NCI-H69 (cell line): Measurements from ENCODE around the gene TGFB2.

Experiments used
- DNase-seq: peaks from one replicate; lab custom pipeline; 2025; lab: John Stamatoyannopoulos, UW

TGFB2 gene

GRCh38 chr1:218462116-218462515 is 117.0 kb downstream of the TGFB2 start:
- no peak for DNase-seq

- no peak for DNase-seq
Measured at GRCh38 chr1:218462587-218462986, 117.5 kb downstream of the TGFB2 start.

GRCh38 chr1:218463194-218464156 is 118.3 kb downstream of the TGFB2 start:
- peak; percentile 21 for DNase-seq

GRCh38 chr1:218464871-218465270 is 119.7 kb downstream of the TGFB2 start:
- no peak for DNase-seq

GRCh38 chr1:218466341-218467010 is 121.3 kb downstream of the TGFB2 start:
- DNase-seq, result no peak

GRCh38 chr1:218467101-218468072 is 122.3 kb downstream of the TGFB2 start:
- DNase-seq, result no peak

GRCh38 chr1:218468711-218469110 is 123.6 kb downstream of the TGFB2 start:
- DNase-seq, result no peak

- peak; percentile 64 for DNase-seq
Measured at GRCh38 chr1:218472885-218473284, 127.7 kb downstream of the TGFB2 start.

GRCh38 chr1:218473522-218473921 is 128.4 kb downstream of the TGFB2 start:
- peak; percentile 56 for DNase-seq

- peak; percentile 12 for DNase-seq
Measured at GRCh38 chr1:218474128-218474527, 129.0 kb downstream of the TGFB2 start.

- peak; percentile 32 for DNase-seq
Measured at GRCh38 chr1:218475275-218475674, 130.1 kb downstream of the TGFB2 start.

- DNase-seq, result no peak
Measured at GRCh38 chr1:218475699-218476098, 130.6 kb downstream of the TGFB2 start.

- no peak for DNase-seq
Measured at GRCh38 chr1:218476385-218476784, 131.2 kb downstream of the TGFB2 start.

GRCh38 chr1:218478336-218478735 is 133.2 kb downstream of the TGFB2 start:
- no peak for DNase-seq

GRCh38 chr1:218479436-218480115 is 134.4 kb downstream of the TGFB2 start:
- no peak for DNase-seq

GRCh38 chr1:218480137-218480536 is 135.0 kb downstream of the TGFB2 start:
- DNase-seq, result no peak

- peak; percentile 40 for DNase-seq
Measured at GRCh38 chr1:218480588-218481099, 135.5 kb downstream of the TGFB2 start.

GRCh38 chr1:218481116-218481775 is 136.1 kb downstream of the TGFB2 start:
- DNase-seq, result no peak

- DNase-seq, result no peak
Measured at GRCh38 chr1:218482683-218483082, 137.5 kb downstream of the TGFB2 start.

GRCh38 chr1:218485241-218485928 is 140.2 kb downstream of the TGFB2 start:
- DNase-seq, result no peak
